ENCODE measurements around the gene FOXRED1. TPM values are rescaled to one million over a fixed set of nuclear protein-coding genes. Genes with fewer than 3 reads are reported as not detected.

FOXRED1 gene
- total and polyA plus RNA-seq, 2 donors (not counting 1 experiment from before 2014, with no cell fraction given): 26.1 to 46.0 TPM

- Histone ChIP-seq H3K4me1 (ENCODE audit: control insufficient read depth in 2 of 2, insufficient read depth in 2 of 2, low read length in 2 of 2) (peaks cover 5 to 10% of the 10 kb centered on the region in 2 donors), H3K9ac (ENCODE audit: low read length) (no peak overlapping the region), H3K4me2 (replicated peaks; ENCODE audit: low read depth, low read length, poor library complexity, severe bottlenecking) (no peak overlapping the region), H3K9me3 (ENCODE audit: control extremely low read depth in 1 of 3, control insufficient read depth in 2 of 3, insufficient read depth in 1 of 3, low read length in 2 of 3) (no peaks in the 10 kb centered on the region), H3K4me3 (ENCODE audit: control extremely low read depth in 1 of 5, extremely low read depth in 1 of 5, insufficient read depth in 1 of 5, low read depth in 2 of 5, low read length in 4 of 5) (no peak overlapping the region), H2AFZ (ENCODE audit: insufficient read depth, low read depth, low read length, poor library complexity, severe bottlenecking) (no peak overlapping the region), H3K27me3 (replicated peaks in 1 of 4; ENCODE audit: control extremely low read depth in 1 of 4, control insufficient read depth in 3 of 4, insufficient read depth in 4 of 4, low read length in 3 of 4) (no peaks in the 10 kb centered on the region), H3K79me2 (ENCODE audit: control insufficient read depth, insufficient read depth, low read length) (peaks cover 47% of the 10 kb centered on the region), H3K27ac (ENCODE audit: low read length in 2 of 2) (no peak overlapping the region), H3K36me3 (replicated peaks in 1 of 2; ENCODE audit: control extremely low read depth in 1 of 2, control insufficient read depth in 1 of 2, extremely low read depth in 1 of 2, insufficient read depth in 2 of 2, low read length in 1 of 2) (peaks cover 0 to 9% of the 10 kb centered on the region in 2 experiments), H4K20me1 (ENCODE audit: control insufficient read depth, insufficient read depth, low read length, poor library complexity, severe bottlenecking) (peaks cover 17% of the 10 kb centered on the region)
- DNase-seq: no peak
- no peaks in the 10 kb centered on the region for H3K9me3 Mint-ChIP-seq (ENCODE audit: insufficient read depth)
- H3K4me3 Mint-ChIP-seq: no peak overlapping the region
- TF ChIP-seq EZH2 (IDR thresholded peaks at IDR 0.05; ENCODE audit: borderline replicate concordance, insufficient read depth, low read depth, low read length, poor library complexity, severe bottlenecking): no peak
- no peaks in the 10 kb centered on the region for H3K27me3 Mint-ChIP-seq
- peaks cover 16% of the 10 kb centered on the region for H3K4me1 Mint-ChIP-seq
- no CpG with 5 or more reads among the region's 3 CpGs for WGBS (ENCODE audit: insufficient coverage)
- no peak for ATAC-seq (ENCODE audit: low read depth)
- intact Hi-C loops (cut with micrococcal nuclease): no loop called here
- ChIA-PET CTCF (interaction anchor here (0.7 to 1.8 kb wide), 2 partner anchors 12 to 161 kb away, joined by 3 to 5 read pairs; no protein-coding TSS in a partner anchor), POLR2A (no interaction called here)
- H3K27ac Mint-ChIP-seq: no peak overlapping the region
These were observed 54.0 kb downstream of the FOXRED1 start for GRCh38 chr11:126322996-126323395.

GRCh38 chr11:126327281-126328000, 58.5 kb downstream of the FOXRED1 start:
- CTCF ChIA-PET: no interaction called here
- POLR2A ChIA-PET: no interaction called here
- no peak for ATAC-seq (ENCODE audit: low read depth)
- no peak overlapping the region for H3K9ac ChIP-seq (ENCODE audit: low read length)
- H3K79me2 ChIP-seq (ENCODE audit: control insufficient read depth, insufficient read depth, low read length): peaks cover 26% of the 10 kb centered on the region
- no peak for DNase-seq
- H2AFZ ChIP-seq (ENCODE audit: insufficient read depth, low read depth, low read length, poor library complexity, severe bottlenecking): no peak overlapping the region
- no peaks in the 10 kb centered on the region for H3K4me1 ChIP-seq (ENCODE audit: control insufficient read depth in 2 of 2, insufficient read depth in 2 of 2, low read length in 2 of 2)
- H3K27me3 ChIP-seq (replicated peaks in 1 of 4; ENCODE audit: control extremely low read depth in 1 of 4, control insufficient read depth in 3 of 4, insufficient read depth in 4 of 4, low read length in 3 of 4): no peaks in the 10 kb centered on the region
- TF ChIP-seq EZH2 (IDR thresholded peaks at IDR 0.05; ENCODE audit: borderline replicate concordance, insufficient read depth, low read depth, low read length, poor library complexity, severe bottlenecking): no peak
- TF ChIP-seq, protein P1, sequence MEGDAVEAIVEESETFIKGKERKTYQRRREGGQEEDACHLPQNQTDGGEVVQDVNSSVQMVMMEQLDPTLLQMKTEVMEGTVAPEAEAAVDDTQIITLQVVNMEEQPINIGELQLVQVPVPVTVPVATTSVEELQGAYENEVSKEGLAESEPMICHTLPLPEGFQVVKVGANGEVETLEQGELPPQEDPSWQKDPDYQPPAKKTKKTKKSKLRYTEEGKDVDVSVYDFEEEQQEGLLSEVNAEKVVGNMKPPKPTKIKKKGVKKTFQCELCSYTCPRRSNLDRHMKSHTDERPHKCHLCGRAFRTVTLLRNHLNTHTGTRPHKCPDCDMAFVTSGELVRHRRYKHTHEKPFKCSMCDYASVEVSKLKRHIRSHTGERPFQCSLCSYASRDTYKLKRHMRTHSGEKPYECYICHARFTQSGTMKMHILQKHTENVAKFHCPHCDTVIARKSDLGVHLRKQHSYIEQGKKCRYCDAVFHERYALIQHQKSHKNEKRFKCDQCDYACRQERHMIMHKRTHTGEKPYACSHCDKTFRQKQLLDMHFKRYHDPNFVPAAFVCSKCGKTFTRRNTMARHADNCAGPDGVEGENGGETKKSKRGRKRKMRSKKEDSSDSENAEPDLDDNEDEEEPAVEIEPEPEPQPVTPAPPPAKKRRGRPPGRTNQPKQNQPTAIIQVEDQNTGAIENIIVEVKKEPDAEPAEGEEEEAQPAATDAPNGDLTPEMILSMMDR (IDR thresholded peaks at IDR 0.05): no peak
- Mint-ChIP-seq H3K9me3 (ENCODE audit: insufficient read depth) (no peaks in the 10 kb centered on the region), H3K4me1 (no peaks in the 10 kb centered on the region), H3K27me3 (no peaks in the 10 kb centered on the region), H3K27ac (no peak overlapping the region), H3K4me3 (no peak overlapping the region)
- H4K20me1 ChIP-seq (ENCODE audit: control insufficient read depth, insufficient read depth, low read length, poor library complexity, severe bottlenecking): peaks cover 23% of the 10 kb centered on the region
- peaks cover 0 to 31% of the 10 kb centered on the region in 2 experiments for H3K36me3 ChIP-seq (replicated peaks in 1 of 2; ENCODE audit: control extremely low read depth in 1 of 2, control insufficient read depth in 1 of 2, extremely low read depth in 1 of 2, insufficient read depth in 2 of 2, low read length in 1 of 2)
- WGBS (ENCODE audit: insufficient coverage): 92% methylated on average over 17 of the region's 17 CpGs
- no peak overlapping the region for H3K27ac ChIP-seq (ENCODE audit: low read length in 2 of 2)
- no peak overlapping the region for H3K4me2 ChIP-seq (replicated peaks; ENCODE audit: low read depth, low read length, poor library complexity, severe bottlenecking)
- intact Hi-C loops (cut with micrococcal nuclease): no loop called here
- H3K4me3 ChIP-seq (ENCODE audit: control extremely low read depth in 1 of 5, extremely low read depth in 1 of 5, insufficient read depth in 1 of 5, low read depth in 2 of 5, low read length in 4 of 5): no peak overlapping the region
- no peaks in the 10 kb centered on the region for H3K9me3 ChIP-seq (ENCODE audit: control extremely low read depth in 1 of 3, control insufficient read depth in 2 of 3, insufficient read depth in 1 of 3, low read length in 2 of 3)

Small RNA genes lying within 50 kb of the gene (small RNA-seq; reads per million reads assigned to genes)
- not detected for gene RN7SL351P (ENCODE audit: insufficient read length, low read depth, low replicate concordance)

Other genes with a start within 250 kb of the FOXRED1 start
- gene CDON, start 206.3 kb upstream of the FOXRED1 start, total RNA-seq: not detected in 2 replicates
- gene CDON, start 206.3 kb upstream of the FOXRED1 start, polyA plus RNA-seq: 0.01 and 0.30 TPM in 2 replicates
- gene RPUSD4, start 57.5 kb upstream of the FOXRED1 start, total RNA-seq: 48.8 and 50.4 TPM in 2 replicates
- 24.5 and 31.4 TPM in 2 replicates for gene RPUSD4, start 57.5 kb upstream of the FOXRED1 start, polyA plus RNA-seq
- 12.8 and 14.1 TPM in 2 replicates for gene FAM118B, start 57.4 kb upstream of the FOXRED1 start, total RNA-seq
- gene FAM118B, start 57.4 kb upstream of the FOXRED1 start, polyA plus RNA-seq: 6.0 and 7.3 TPM in 2 replicates
- 129 and 136 TPM in 2 replicates for gene SRPRA, start 259 bp upstream of the FOXRED1 start, total RNA-seq
- 115 and 177 TPM in 2 replicates for gene SRPRA, start 259 bp upstream of the FOXRED1 start, polyA plus RNA-seq
- gene TIRAP, start 13.9 kb downstream of the FOXRED1 start, total RNA-seq: 25.1 and 27.1 TPM in 2 replicates
- gene TIRAP, start 13.9 kb downstream of the FOXRED1 start, polyA plus RNA-seq: 9.9 and 10.5 TPM in 2 replicates
- gene DCPS, start 34.9 kb downstream of the FOXRED1 start, total RNA-seq: 21.7 and 24.5 TPM in 2 replicates
- gene DCPS, start 34.9 kb downstream of the FOXRED1 start, polyA plus RNA-seq: 26.8 and 37.1 TPM in 2 replicates
- gene ST3GAL4, start 86.5 kb downstream of the FOXRED1 start, total RNA-seq: 1.9 TPM in 2 replicates
- gene ST3GAL4, start 86.5 kb downstream of the FOXRED1 start, polyA plus RNA-seq: 1.0 and 1.1 TPM in 2 replicates